ENCODE data around the gene MED15.

MED15 gene

DNA sequence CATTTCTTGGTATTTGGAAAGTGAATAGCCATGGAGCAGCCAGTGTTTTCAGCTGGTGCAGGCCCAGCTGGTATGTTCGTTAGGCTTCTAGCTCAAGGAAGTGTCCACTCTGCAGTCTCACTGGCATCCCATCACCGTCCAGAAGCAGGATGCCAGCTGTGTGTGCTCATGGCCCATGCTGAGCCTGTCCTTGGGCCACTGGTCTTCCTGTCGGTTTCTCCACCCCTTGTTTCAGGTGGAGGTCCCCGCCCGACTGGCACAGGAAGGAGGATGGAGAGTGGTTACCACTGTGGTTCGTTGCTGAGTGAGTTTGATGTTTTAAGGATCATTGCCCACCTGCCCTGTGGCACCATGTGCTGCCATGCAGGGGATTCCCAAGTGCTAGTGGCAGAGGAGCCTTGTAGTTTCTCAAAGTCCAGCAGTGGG, 63.7 kb downstream of the MED15 start:
- no peak for DNase-seq (ENCODE audit: low read depth in 2 of 2)

- DNase-seq (ENCODE audit: low read depth in 2 of 2), result peak; percentile 46 to 60
These were observed 64.2 kb downstream of the MED15 start for GRCh38 chr22:20571531-20572007.

GRCh38 chr22:20572132-20572802, 64.9 kb downstream of the MED15 start:
- no peak for DNase-seq (ENCODE audit: low read depth in 2 of 2)

GRCh38 chr22:20573176-20573832, 65.9 kb downstream of the MED15 start:
- DNase-seq (ENCODE audit: low read depth in 2 of 2), result no peak

- no peak for DNase-seq (ENCODE audit: low read depth in 2 of 2)
These were observed 66.6 kb downstream of the MED15 start for GRCh38 chr22:20573833-20574615.

DNA sequence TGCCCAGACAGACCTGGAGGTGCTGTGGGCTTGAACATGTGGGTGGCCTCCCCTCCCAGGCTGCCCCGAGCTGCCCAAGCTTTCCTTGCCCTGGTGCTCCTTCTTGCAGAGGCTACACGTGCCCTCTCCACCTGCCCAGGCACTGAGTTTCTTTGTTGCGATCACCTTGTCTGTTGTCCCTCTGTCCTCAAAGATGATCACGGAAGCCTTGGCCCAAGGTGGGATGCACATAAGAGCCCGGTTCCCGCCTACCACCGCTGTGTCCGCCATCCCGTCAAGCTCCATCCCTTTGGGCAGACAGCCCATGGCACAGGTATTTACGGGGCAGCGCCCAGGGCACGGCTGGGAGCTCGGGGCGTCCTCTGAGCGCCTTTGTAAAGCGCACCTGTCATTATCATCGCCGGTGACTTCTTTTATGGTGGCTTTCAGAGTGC, 67.5 kb downstream of the MED15 start:
- no peak for DNase-seq (ENCODE audit: low read depth in 2 of 2)

DNA sequence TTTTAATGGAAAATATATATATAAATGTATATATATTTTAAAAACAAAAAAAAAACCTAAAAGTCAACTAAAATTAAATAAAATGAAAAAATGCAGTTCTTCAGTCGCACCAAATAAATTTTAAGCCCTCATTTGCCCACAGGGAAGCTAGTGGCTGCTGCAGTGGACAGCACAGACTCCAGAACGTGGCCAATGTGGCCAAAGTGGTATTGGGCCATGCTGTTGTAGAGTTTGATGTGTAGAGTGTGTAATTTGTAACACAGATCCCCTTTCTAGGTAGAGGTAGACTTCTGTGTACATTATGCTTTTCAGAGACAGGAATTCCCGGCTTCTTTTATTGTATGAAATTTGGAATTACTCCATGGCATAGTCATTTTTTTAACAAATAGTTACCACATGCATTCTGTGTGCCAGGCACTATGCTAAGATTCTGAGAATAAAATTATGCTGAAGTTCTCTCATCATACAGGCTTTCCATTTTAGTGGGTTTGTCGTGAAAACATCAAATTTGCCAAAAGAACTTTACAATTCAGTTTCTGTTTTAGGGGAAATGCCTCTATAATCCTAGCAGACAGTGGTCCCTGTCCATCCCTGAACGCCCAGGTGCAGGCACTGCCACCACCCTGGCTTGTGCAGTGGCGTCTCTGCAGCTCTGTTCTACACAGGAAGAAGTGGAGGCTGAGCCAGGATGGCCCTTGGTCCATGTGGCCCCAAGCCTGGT, 68.5 kb downstream of the MED15 start:
- DNase-seq (ENCODE audit: low read depth in 2 of 2), result no peak

GRCh38 chr22:20576445-20576816, 69.0 kb downstream of the MED15 start:
- DNase-seq (ENCODE audit: low read depth in 2 of 2), result no peak

DNA sequence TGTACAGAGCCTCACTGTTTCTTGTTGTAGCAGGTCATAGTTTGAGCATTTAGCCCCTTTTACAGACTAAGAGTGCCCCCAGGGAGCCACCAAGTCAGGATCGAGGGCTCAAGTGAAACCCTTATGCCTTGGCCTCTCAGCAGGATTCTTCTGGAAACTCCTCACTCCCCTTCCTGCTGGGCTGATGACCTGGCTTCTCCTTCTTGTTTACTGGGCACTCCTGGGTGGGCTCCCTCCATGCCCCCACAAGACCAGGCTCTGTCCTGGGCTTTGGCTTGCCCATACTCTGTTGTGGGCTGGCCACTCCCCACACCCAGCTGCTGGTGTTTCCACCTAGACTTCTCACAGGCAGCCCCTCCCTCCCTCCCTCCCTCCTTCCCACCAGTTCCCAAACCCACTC, 69.6 kb downstream of the MED15 start:
- DNase-seq (ENCODE audit: low read depth in 2 of 2), result no peak

DNA sequence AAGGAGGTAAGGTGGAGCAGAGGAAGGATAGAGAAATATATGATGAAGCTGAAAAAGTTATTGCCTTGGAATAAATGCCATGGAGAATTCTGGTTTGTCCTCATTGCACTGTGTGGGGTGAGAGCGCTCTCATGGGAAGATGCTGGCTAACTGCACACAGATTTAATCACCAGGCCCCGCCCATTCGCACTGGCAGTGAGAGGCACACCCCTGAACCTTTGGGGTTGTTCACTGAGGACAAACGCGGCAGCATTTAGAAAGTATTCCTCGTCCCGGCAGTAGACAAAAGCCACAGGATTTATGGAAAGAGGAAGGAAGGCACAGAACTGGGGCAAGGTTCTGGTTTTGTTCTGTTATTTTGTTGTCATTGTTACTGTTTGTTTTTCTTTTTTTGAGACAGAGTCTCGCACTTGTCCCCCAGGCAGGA, 70.2 kb downstream of the MED15 start:
- no peak for DNase-seq (ENCODE audit: low read depth in 2 of 2)

- no peak for DNase-seq (ENCODE audit: low read depth in 2 of 2)
These were observed 70.8 kb downstream of the MED15 start for GRCh38 chr22:20578192-20578591.

GRCh38 chr22:20578707-20579106, 71.3 kb downstream of the MED15 start:
- no peak for DNase-seq (ENCODE audit: low read depth in 2 of 2)

- no peak for DNase-seq (ENCODE audit: low read depth in 2 of 2)
These were observed 72.1 kb downstream of the MED15 start for GRCh38 chr22:20579273-20580120.

- DNase-seq (ENCODE audit: low read depth in 2 of 2), result no peak
These were observed 72.8 kb downstream of the MED15 start for GRCh38 chr22:20580179-20580578.

DNA sequence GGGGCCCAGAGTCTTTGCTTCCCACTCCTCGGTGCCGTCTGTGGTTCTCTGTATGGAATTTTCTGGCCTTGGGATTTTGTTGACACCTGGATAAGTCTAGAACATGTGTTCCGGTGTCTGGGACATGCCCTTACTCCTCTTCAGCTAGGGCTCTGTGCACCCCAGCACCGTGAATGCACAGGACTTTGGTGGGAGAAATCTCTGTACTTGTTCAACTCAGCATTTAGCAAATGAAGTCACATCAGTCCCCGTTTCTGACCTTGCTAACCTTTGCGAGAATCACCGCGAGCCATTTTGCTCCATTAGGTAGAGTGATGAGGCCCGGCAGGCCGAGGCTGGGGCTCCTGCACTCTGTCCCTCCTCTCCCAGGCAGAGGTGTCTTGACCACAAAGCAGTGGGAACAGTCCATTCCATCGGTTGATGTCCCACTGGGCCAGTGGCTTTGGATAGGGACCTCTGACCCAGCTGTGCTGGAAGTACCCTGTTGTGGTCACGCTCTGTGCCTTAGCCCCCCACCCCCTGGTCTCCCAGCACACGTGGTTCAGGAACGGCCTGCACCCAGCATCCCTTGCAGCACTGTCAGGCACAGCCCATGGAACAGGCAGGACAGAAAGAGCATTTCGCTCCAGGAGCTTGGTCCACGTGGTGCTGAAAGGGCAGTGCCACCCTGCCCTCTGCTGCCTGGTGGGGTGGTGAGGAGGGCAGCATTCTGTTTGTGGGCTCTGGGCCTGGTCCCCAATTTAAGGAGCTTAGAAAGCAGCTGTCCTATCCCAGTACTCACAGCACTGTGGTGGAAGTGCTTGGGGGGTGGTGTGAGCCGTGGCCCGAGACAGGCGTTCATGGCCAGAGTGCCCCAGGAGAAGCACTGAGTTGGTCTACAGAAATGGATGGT, 73.4 kb downstream of the MED15 start:
- no peak for DNase-seq (ENCODE audit: low read depth in 2 of 2)

GRCh38 chr22:20581503-20582170, 74.2 kb downstream of the MED15 start:
- DNase-seq (ENCODE audit: low read depth in 2 of 2), result no peak

DNA sequence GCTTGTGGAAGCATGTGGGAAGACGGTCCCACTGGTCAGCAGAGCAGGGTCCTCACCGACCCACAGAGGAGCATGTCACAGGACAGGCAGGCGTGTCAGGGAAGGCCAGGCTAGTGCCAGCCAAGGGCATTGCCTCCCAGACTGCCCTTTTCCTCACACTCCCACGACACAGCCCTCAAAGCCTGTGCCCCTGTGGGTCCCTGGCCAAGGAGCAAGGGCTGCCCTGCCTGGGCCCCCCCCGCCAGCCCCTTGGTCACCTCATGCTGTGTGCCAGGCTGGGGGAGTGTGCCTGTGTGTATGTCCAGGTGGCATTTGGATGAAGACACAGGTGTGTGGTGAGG, 74.7 kb downstream of the MED15 start:
- DNase-seq (ENCODE audit: low read depth in 2 of 2), result no peak

GRCh38 chr22:20582520-20583361, 75.3 kb downstream of the MED15 start:
- DNase-seq (ENCODE audit: low read depth in 2 of 2), result no peak

- DNase-seq (ENCODE audit: low read depth in 2 of 2), result no peak
These were observed 76.1 kb downstream of the MED15 start for GRCh38 chr22:20583471-20583922.

Data from activated CD4-positive, alpha-beta T cell treated with anti-CD3 and anti-CD28 coated beads for 24 hours (primary cell).